B cell (primary cell): ENCODE results near the gene ARHGAP25. TPM values are rescaled to one million over a fixed set of nuclear protein-coding genes. Genes with fewer than 3 reads are reported as not detected.
A peak's percentile ranks its signal among the peaks of the same experiment; 100 is the strongest.

ENCODE experiments used
- ATAC-seq: fragments of 200-7000 bp; cut with Tn5 transposase; one replicate; pipeline ENCODE4 v1.10.0; 2021; ENCODE audit warnings: low read depth, mild to moderate bottlenecking, moderate number of reproducible peaks, moderate library complexity
- CTCF ChIA-PET: fragments of 350-600 bp; sonication (Branson Sonifier 250); formaldehyde crosslinking; loops from one replicate; lab custom pipeline; 2021; ENCODE audit warnings: antibody characterized with exemption, inconsistent platforms; lab: Charles Lee
- POLR2A ChIA-PET: fragments of 350-600 bp; sonication (Branson Sonifier 250); formaldehyde crosslinking; loops from one replicate; lab custom pipeline; 2021; ENCODE audit warnings: antibody characterized with exemption; lab: Charles Lee
- DNase-seq: peaks from one replicate; pipeline ENCODE4 v3.0.0; 2013
- H2AFZ ChIP-seq: 2 replicates; pipeline ENCODE4 v1.6.1; 2012; ENCODE audit warnings: mild to moderate bottlenecking, low read depth, low read length; ENCODE audit not compliant: insufficient read depth, poor library complexity, severe bottlenecking
- H3K27ac ChIP-seq, 2 donors: 1 replicate in 1 of 2; 2 replicates in 1 of 2; pipeline ENCODE4 v1.5.1; 2012 to 2013; ENCODE audit warnings: low read length in 2 of 2, mild to moderate bottlenecking in 2 of 2, moderate library complexity in 1 of 2
- H3K27me3 ChIP-seq, 4 experiments: fragments of 200-600 bp in 1 of 4; sonication (generic) in 1 of 4; replicated peaks in 1 of 4; 1 replicate in 2 of 4; 2 replicates in 2 of 4; pipeline versions ENCODE4 v1.6.1 to v1.7.0; 2013 to 2016; ENCODE audit warnings: low read length in 3 of 4, mild to moderate bottlenecking in 2 of 4, mixed read lengths in 1 of 4, moderate library complexity in 1 of 4; ENCODE audit not compliant: insufficient read depth in 4 of 4, control insufficient read depth in 3 of 4; ENCODE audit errors: control extremely low read depth in 1 of 4
- H3K36me3 ChIP-seq, 2 experiments: replicated peaks in 1 of 2; 1 replicate in 1 of 2; 2 replicates in 1 of 2; pipeline versions ENCODE4 v1.6.1 to v1.7.1; 2013; ENCODE audit warnings: low read length in 1 of 2; ENCODE audit not compliant: insufficient read depth in 2 of 2, control insufficient read depth in 1 of 2; ENCODE audit errors: control extremely low read depth in 1 of 2, extremely low read depth in 1 of 2
- H3K4me1 ChIP-seq, 2 donors: fragments of 200-600 bp in 1 of 2; sonication (generic) in 1 of 2; 1 replicate in 1 of 2; 2 replicates in 1 of 2; pipeline versions ENCODE4 v1.5.1 to v1.6.1; 2013 to 2017; ENCODE audit warnings: low read length in 2 of 2; ENCODE audit not compliant: control insufficient read depth in 2 of 2, insufficient read depth in 2 of 2
- H3K4me2 ChIP-seq: replicated peaks from 2 replicates; pipeline ENCODE3; 2012; ENCODE audit warnings: mild to moderate bottlenecking, low read depth, low read length; ENCODE audit not compliant: poor library complexity, severe bottlenecking
- H3K4me3 ChIP-seq, 5 experiments: fragments of 200-600 bp in 1 of 5; sonication (generic) in 1 of 5; 1 replicate in 3 of 5; 2 replicates in 2 of 5; pipeline versions ENCODE4 v1.5.1 to v1.7.0; 2011 to 2016; ENCODE audit warnings: low read length in 4 of 5, mild to moderate bottlenecking in 4 of 5, low read depth in 2 of 5, control low read depth in 1 of 5, moderate library complexity in 1 of 5; ENCODE audit not compliant: insufficient read depth in 1 of 5; ENCODE audit errors: control extremely low read depth in 1 of 5, extremely low read depth in 1 of 5
- H3K79me2 ChIP-seq: fragments of 200-600 bp; sonication (generic); one replicate; pipeline ENCODE4 v1.6.0; 2016; ENCODE audit warnings: low read length; ENCODE audit not compliant: control insufficient read depth, insufficient read depth
- H3K9ac ChIP-seq: fragments of 200-600 bp; sonication (generic); 2 replicates; pipeline ENCODE4 v1.6.1; 2017; ENCODE audit warnings: mild to moderate bottlenecking, low read length, moderate library complexity
- H3K9me3 ChIP-seq, 3 donors: one replicate each; pipeline versions ENCODE4 v1.6.1 to v1.7.1; 2013; ENCODE audit warnings: low read length in 2 of 3; ENCODE audit not compliant: control insufficient read depth in 2 of 3, insufficient read depth in 1 of 3; ENCODE audit errors: control extremely low read depth in 1 of 3
- H4K20me1 ChIP-seq: 2 replicates; pipeline ENCODE4 v1.6.0; 2012; ENCODE audit warnings: mild to moderate bottlenecking, low read length; ENCODE audit not compliant: insufficient read depth, control insufficient read depth, poor library complexity, severe bottlenecking
- H3K27ac Mint-ChIP-seq: one replicate; pipeline ENCODE4 v1.8.0; 2021; ENCODE audit warnings: mixed read lengths
- H3K27me3 Mint-ChIP-seq: one replicate; pipeline ENCODE4 v1.8.0; 2021; ENCODE audit warnings: mixed read lengths
- H3K4me1 Mint-ChIP-seq: one replicate; pipeline ENCODE4 v1.8.0; 2021; ENCODE audit warnings: mixed read lengths
- H3K4me3 Mint-ChIP-seq: one replicate; pipeline ENCODE4 v1.8.0; 2021; ENCODE audit warnings: mixed read lengths
- H3K9me3 Mint-ChIP-seq: one replicate; pipeline ENCODE4 v1.8.0; 2022; ENCODE audit warnings: mixed read lengths; ENCODE audit not compliant: insufficient read depth
- CTCF ChIP-seq: fragments of 200-600 bp; IDR thresholded peaks from one replicate; pipeline ENCODE4 v1.8.0; 2022; ENCODE audit warnings: antibody characterized with exemption, mild to moderate bottlenecking
- EZH2 ChIP-seq: IDR thresholded peaks from 2 replicates; pipeline ENCODE4 v1.6.1; 2012; ENCODE audit warnings: borderline replicate concordance, low read depth, mild to moderate bottlenecking, moderate library complexity, low read length; ENCODE audit not compliant: insufficient read depth, poor library complexity, severe bottlenecking
- WGBS: methylation state at CpG from one replicate; pipeline ENCODE4 v1.1.5; 2013; ENCODE audit warnings: missing lambda C conversion rate; ENCODE audit not compliant: insufficient coverage; 5-methylcytosine and 5-hydroxymethylcytosine counted together
- intact Hi-C: fragments of 100-400 bp; cut with micrococcal nuclease; formaldehyde crosslinking; loops from one replicate; pipeline ENCODE4 v1.10.0; 2022
- polyA plus RNA-seq: library from polyadenylated mRNA; depleted of rRNA; stranded (reverse); fragments of >200 nt; gene quantifications from 2 replicates; pipeline ENCODE4 v1.2.3, GENCODE V29; 2012
- total RNA-seq, 2 donors: library from RNA; stranded (reverse); fragments of 120-200 nt in 1 of 2; gene quantifications; 1 replicate in 1 of 2; 2 replicates in 1 of 2; pipeline versions ENCODE4 v1.2.3 to v1.2.4, GENCODE V29; 2013 to 2022

ARHGAP25 gene
- total and polyA plus RNA-seq, 2 donors (not counting 1 experiment from before 2014, with no cell fraction given), result 97.9 to 207 TPM

DNA sequence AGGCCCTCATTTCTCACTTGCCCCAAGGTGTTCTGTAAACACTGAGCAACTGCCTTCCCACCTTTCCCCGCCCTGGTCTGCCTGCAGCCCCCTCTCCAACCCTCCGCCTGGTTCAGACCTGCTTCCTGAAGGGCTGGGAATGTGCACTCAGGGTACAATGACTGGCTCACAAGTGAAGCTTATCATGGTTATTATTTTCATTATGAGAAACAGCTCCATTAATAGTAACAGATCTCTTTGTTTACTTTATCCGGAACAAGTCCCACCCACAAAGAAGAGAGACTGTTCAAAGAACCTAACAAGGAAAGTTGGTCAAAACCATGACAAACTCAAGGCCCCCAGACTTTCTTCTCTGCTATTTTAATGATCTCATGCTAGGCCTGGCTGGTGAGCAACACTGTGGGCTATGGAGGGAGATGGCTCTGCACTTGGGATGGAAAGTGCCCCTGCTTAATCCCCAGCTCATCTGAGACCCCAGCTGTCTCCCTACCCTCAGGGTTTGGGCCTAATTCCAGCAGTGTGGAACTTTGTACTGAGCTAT, 36.7 kb downstream of the ARHGAP25 start:
- Mint-ChIP-seq H3K9me3 (no peaks in the 10 kb centered on the region), H3K27me3 (no peaks in the 10 kb centered on the region), H3K4me1 (peaks cover 90% of the 10 kb centered on the region), H3K27ac (peak overlapping the region; percentile 98), H3K4me3 (peak overlapping the region; percentile 80)
- 0% methylated on average over 1 of the region's 3 CpGs for WGBS
- H4K20me1 ChIP-seq, result no peaks in the 10 kb centered on the region
- H3K4me1 ChIP-seq, result peaks cover 85 to 96% of the 10 kb centered on the region in 2 donors
- H3K27me3 ChIP-seq, result no peaks in the 10 kb centered on the region
- H3K79me2 ChIP-seq, result peaks cover 81% of the 10 kb centered on the region
- H3K4me2 ChIP-seq, result peak overlapping the region; percentile 70
- H3K27ac ChIP-seq, result peak overlapping the region; percentile 93 to 99
- intact Hi-C loops, result no loop called here
- ATAC-seq, result no peak
- peaks cover 0 to 8% of the 10 kb centered on the region in 2 experiments for H3K36me3 ChIP-seq
- H2AFZ ChIP-seq, result no peak overlapping the region
- peak; percentile 23 for DNase-seq
- ChIA-PET CTCF (interaction anchor here (1.0 to 21.9 kb wide), 8 partner anchors 17 to 139 kb away, joined by 3 to 425 read pairs (median 4); no protein-coding TSS in a partner anchor), POLR2A (interaction anchor here (0.6 to 2.1 kb wide), 7 partner anchors 9 to 49 kb away, joined by 3 to 7 read pairs (median 4); no protein-coding TSS in a partner anchor)
- TF ChIP-seq CTCF (no peak), EZH2 (no peak)
- peak overlapping the region in 2 of 5 experiments; percentile 7 to 46 for H3K4me3 ChIP-seq
- H3K9me3 ChIP-seq, result no peaks in the 10 kb centered on the region
- H3K9ac ChIP-seq, result peak overlapping the region; percentile 40

DNA sequence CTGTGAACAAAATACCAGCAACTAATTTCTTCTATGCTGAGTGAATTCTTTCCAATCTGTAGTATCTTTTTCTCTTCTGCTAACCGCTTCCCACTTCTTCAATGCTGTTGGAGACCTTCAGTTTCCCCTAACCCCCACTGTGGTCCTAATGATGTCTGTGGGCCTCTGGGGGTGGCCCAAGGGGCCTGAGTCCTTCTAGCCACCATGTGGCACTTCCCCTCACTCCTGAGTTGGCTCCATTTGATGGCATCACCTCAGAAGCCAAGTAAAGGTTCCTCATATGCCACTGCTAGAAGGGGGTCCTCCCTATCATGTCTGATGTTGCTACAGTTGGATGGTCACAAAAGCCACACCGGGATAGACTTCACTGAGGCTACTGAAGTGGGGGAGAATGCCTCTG, 37.5 kb downstream of the ARHGAP25 start:
- Histone ChIP-seq H3K27ac (peak overlapping the region; percentile 93 to 99), H3K79me2 (peaks cover 89% of the 10 kb centered on the region), H3K9ac (no peak overlapping the region), H3K9me3 (no peaks in the 10 kb centered on the region), H3K4me1 (peaks cover 84 to 96% of the 10 kb centered on the region in 2 donors), H3K27me3 (no peaks in the 10 kb centered on the region), H3K4me3 (peak overlapping the region in 1 of 5 experiments; percentile 46), H3K36me3 (peaks cover 0 to 16% of the 10 kb centered on the region in 2 experiments), H2AFZ (no peak overlapping the region), H4K20me1 (no peaks in the 10 kb centered on the region), H3K4me2 (peak overlapping the region; percentile 70)
- peaks cover 90% of the 10 kb centered on the region for H3K4me1 Mint-ChIP-seq
- DNase-seq (peak; percentile 30), ATAC-seq (no peak)
- WGBS, result 67% methylated on average over 1 of the region's 2 CpGs
- peak overlapping the region; percentile 99 for H3K4me3 Mint-ChIP-seq
- POLR2A ChIA-PET, result interaction anchor here (0.8 to 0.9 kb wide), 2 partner anchors 16 to 18 kb away, joined by 3 read pairs; no protein-coding TSS in a partner anchor
- CTCF ChIA-PET, result interaction anchor here (1.3 to 21.9 kb wide), 3 partner anchors 16 to 63 kb away, joined by 5 to 425 read pairs (median 6); no protein-coding TSS in a partner anchor
- H3K27me3 Mint-ChIP-seq, result no peaks in the 10 kb centered on the region
- TF ChIP-seq EZH2, result no peak
- TF ChIP-seq CTCF, result no peak
- intact Hi-C loops, result no loop called here
- no peaks in the 10 kb centered on the region for H3K9me3 Mint-ChIP-seq
- peak overlapping the region; percentile 98 for H3K27ac Mint-ChIP-seq
